Colonic mucosa (tissue), 4 donors: ENCODE results near the gene SYT17. TPM values are rescaled to one million over a fixed set of nuclear protein-coding genes. Genes with fewer than 3 reads are reported as not detected.

ENCODE experiments used
- DNase-seq: peaks from one replicate; pipeline ENCODE4 v3.0.0-alpha.2; 2020
- H3K27ac ChIP-seq: fragments of 200-600 bp; one replicate; pipeline ENCODE4 v1.8.0; 2021
- H3K27me3 ChIP-seq: fragments of 200-600 bp; one replicate; pipeline ENCODE4 v1.8.0; 2021
- H3K36me3 ChIP-seq: fragments of 200-600 bp; one replicate; pipeline ENCODE4 v1.8.0; 2021
- H3K4me1 ChIP-seq: fragments of 200-600 bp; one replicate; pipeline ENCODE4 v1.8.0; 2021; ENCODE audit warnings: mild to moderate bottlenecking
- H3K4me3 ChIP-seq: fragments of 200-600 bp; one replicate; pipeline ENCODE4 v1.8.0; 2021
- H3K9ac ChIP-seq, 2 donors: one replicate each; pipeline ENCODE4 v1.7.0; 2013; ENCODE audit warnings: control low read depth in 2 of 2, low read depth in 2 of 2, low read length in 2 of 2
- H3K9me3 ChIP-seq: fragments of 200-600 bp; one replicate; pipeline ENCODE4 v1.8.0; 2021
- intact Hi-C: fragments of 100-400 bp; cut with DNase I; formaldehyde crosslinking; loops from one replicate; pipeline ENCODE4 v1.14.1; 2022
- total RNA-seq, 2 donors: library from RNA; stranded (reverse); fragmentation: NEBNext Ultra II Directional in 1 of 2; extraction: Animal tissue kit (Norgen Biotek cat#: 25700) in 1 of 2; gene quantifications; one replicate each; pipeline ENCODE4 v1.2.1, GENCODE V29; 2021
- TF ChIP-seq, protein P1 (sequence below): fragments of 200-600 bp; IDR thresholded peaks from one replicate; pipeline ENCODE4 v1.8.0; 2022; ENCODE audit warnings: antibody characterized with exemption, mild to moderate bottlenecking
- donor health status: healthy.
- donor health status: DM: no; HTN: no; CAD: no.
- donor health status: DM: no; HTN: no; CAD: no.

The SYT17 gene
- total RNA-seq, 2 donors from 2014 or later = 5.1 to 5.5 TPM

DNA sequence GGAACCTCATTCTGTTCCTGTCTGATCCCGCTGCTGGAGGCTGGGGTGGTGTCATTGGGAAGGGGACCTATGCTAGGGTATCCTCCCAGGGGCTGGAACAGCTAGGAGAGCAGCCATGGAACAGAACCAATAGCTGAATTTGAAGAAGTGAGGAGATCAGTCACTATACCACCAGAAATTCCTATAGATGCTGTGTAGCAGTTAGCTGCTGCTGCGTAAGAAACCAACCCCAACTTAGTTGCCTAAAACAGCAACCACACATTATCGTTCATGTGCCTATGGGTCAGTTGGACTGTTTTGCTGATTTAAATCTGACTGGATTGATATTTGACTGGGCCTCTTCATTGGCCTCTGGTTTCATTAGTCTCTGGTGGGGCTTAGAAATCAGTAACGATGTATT, 20.4 kb upstream of the SYT17 start:
- no peak overlapping the region for H3K4me3 ChIP-seq
- no peaks in the 10 kb centered on the region for H3K9me3 ChIP-seq
- H3K9ac ChIP-seq = no peak overlapping the region
- no peaks in the 10 kb centered on the region for H3K27me3 ChIP-seq
- no peaks in the 10 kb centered on the region for H3K4me1 ChIP-seq
- no peak for DNase-seq
- intact Hi-C loops = no loop called here
- no peaks in the 10 kb centered on the region for H3K36me3 ChIP-seq
- TF ChIP-seq, protein P1, sequence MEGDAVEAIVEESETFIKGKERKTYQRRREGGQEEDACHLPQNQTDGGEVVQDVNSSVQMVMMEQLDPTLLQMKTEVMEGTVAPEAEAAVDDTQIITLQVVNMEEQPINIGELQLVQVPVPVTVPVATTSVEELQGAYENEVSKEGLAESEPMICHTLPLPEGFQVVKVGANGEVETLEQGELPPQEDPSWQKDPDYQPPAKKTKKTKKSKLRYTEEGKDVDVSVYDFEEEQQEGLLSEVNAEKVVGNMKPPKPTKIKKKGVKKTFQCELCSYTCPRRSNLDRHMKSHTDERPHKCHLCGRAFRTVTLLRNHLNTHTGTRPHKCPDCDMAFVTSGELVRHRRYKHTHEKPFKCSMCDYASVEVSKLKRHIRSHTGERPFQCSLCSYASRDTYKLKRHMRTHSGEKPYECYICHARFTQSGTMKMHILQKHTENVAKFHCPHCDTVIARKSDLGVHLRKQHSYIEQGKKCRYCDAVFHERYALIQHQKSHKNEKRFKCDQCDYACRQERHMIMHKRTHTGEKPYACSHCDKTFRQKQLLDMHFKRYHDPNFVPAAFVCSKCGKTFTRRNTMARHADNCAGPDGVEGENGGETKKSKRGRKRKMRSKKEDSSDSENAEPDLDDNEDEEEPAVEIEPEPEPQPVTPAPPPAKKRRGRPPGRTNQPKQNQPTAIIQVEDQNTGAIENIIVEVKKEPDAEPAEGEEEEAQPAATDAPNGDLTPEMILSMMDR = no peak
- no peak overlapping the region for H3K27ac ChIP-seq

DNA sequence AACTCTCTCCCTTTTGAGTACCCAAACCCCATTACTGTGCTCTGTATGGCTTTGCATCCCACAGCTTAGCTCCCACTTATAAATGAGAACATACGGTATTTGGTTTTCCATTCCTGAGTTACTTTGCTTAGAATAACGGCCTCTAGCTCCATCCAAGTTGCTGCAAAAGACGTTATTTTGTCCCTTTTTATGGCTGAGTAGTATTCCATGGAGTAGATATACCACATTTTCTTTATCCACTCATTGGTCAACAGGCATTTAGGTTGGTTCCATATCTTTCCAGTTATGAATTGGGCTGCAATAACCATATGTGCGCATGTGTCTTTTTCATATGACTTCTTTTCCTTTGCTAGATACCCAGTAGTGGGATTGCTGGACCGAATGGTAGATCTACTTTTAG, 19.9 kb upstream of the SYT17 start:
- no peak for DNase-seq
- H3K36me3 ChIP-seq = no peaks in the 10 kb centered on the region
- TF ChIP-seq, protein P1 = no peak
- H3K9me3 ChIP-seq = no peaks in the 10 kb centered on the region
- intact Hi-C loops = no loop called here
- no peaks in the 10 kb centered on the region for H3K27me3 ChIP-seq
- no peak overlapping the region for H3K4me3 ChIP-seq
- H3K9ac ChIP-seq = no peak overlapping the region
- no peak overlapping the region for H3K27ac ChIP-seq
- no peaks in the 10 kb centered on the region for H3K4me1 ChIP-seq

DNA sequence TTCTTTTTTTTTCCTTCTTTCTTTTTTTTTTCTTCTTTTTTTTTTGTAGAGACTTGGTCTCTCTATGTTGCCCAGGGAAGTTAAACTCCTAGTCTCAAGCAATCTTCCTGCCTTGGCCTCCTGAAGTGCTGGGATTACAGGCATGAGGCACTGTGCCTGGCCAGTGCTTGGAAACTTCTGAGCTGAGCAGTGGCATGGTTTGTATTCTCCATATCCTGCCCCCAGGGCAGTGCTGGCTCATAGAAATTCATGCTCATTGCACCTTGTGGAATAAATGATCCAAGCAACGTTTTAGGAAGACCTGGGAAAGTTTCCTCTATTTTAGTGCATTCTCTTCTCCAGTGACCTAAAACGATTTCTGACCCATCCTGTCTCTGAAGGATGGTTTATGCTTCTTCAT, 16.7 kb upstream of the SYT17 start:
- Histone ChIP-seq H3K4me1 (no peaks in the 10 kb centered on the region), H3K36me3 (no peaks in the 10 kb centered on the region), H3K27me3 (no peaks in the 10 kb centered on the region), H3K4me3 (no peak overlapping the region), H3K27ac (no peak overlapping the region), H3K9me3 (no peaks in the 10 kb centered on the region), H3K9ac (no peak overlapping the region)
- TF ChIP-seq, protein P1 = no peak
- intact Hi-C loops = no loop called here
- no peak for DNase-seq

DNA sequence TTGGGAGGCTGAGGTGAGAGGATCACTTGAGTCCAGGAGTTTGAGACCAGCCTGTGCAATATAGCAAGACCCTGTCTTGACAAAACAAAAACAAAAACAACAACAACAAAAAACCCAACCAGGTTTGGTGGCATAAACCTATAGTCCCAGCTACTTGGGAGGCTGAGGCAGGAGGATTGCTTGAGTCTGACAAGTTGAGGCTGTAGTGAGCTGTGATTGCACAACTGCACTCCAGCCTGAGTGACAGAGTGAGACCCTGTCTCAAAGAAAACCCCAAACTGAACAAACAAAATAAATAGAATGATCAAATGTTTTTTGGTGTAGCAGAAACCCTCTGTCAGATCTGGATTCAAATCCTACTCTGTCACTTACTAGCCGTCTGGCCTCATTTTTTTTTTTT, 16.0 kb upstream of the SYT17 start:
- no peaks in the 10 kb centered on the region for H3K36me3 ChIP-seq
- no peaks in the 10 kb centered on the region for H3K27me3 ChIP-seq
- no peak overlapping the region for H3K4me3 ChIP-seq
- intact Hi-C loops = no loop called here
- no peaks in the 10 kb centered on the region for H3K9me3 ChIP-seq
- H3K27ac ChIP-seq = no peak overlapping the region
- H3K9ac ChIP-seq = no peak overlapping the region
- H3K4me1 ChIP-seq = no peaks in the 10 kb centered on the region
- TF ChIP-seq, protein P1 = no peak
- DNase-seq = no peak

DNA sequence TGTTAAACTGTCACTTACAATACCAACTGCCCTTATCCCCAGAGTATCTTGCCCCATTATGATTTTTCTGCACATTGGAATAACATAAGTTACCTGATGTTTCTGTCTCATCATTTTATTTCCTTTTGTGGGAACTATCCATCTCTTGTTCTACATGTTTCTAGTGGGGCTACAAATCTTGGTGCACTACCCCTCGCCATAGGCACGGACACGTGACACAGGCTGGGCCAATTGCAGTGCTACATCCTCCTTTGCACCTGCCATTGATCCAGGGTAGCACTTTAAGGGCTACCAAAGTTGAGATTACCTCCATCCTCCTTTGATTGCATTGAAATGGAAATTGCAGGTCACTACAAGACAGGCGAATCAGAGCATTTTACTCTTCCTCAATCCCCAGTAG, 14.2 kb upstream of the SYT17 start:
- H3K27me3 ChIP-seq = no peaks in the 10 kb centered on the region
- DNase-seq = no peak
- intact Hi-C loops = no loop called here
- H3K9me3 ChIP-seq = no peaks in the 10 kb centered on the region
- no peaks in the 10 kb centered on the region for H3K4me1 ChIP-seq
- H3K36me3 ChIP-seq = no peaks in the 10 kb centered on the region
- H3K9ac ChIP-seq = no peak overlapping the region
- TF ChIP-seq, protein P1 = no peak
- no peak overlapping the region for H3K4me3 ChIP-seq
- no peak overlapping the region for H3K27ac ChIP-seq

DNA sequence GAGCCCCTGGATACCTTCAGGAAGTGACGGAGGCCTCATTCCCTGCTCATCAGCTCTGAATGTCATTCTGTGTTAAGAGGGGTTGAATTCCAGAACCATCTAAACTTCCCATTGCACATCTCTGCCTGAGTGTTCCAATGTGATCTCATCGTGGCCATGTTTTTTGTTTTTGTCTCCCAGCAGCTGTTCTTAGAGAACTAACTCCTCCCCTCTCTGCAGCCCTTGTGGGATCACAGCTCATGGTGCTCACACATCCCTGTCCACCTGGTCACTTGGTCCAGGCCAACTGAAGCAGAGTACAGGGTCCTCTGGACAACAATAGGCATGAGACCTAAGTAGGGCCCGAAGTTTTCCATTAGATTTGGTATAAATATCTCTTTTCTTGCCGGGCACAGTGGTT, 6.0 kb upstream of the SYT17 start:
- Histone ChIP-seq H3K27me3 (no peaks in the 10 kb centered on the region), H3K4me1 (no peaks in the 10 kb centered on the region), H3K9me3 (no peaks in the 10 kb centered on the region), H3K4me3 (no peak overlapping the region), H3K27ac (no peak overlapping the region), H3K36me3 (no peaks in the 10 kb centered on the region), H3K9ac (no peak overlapping the region)
- intact Hi-C loops = no loop called here
- no peak for DNase-seq
- TF ChIP-seq, protein P1 = no peak
